NAMALWA (cell line): ENCODE results near the gene ELMO1.
A peak's percentile ranks its signal among the peaks of the same experiment; 100 is the strongest.

Experiments used
- DNase-seq: peaks from one replicate; pipeline ENCODE4 v3.0.0-alpha.2; 2015; ENCODE audit warnings: low spot score

Gene ELMO1

DNA sequence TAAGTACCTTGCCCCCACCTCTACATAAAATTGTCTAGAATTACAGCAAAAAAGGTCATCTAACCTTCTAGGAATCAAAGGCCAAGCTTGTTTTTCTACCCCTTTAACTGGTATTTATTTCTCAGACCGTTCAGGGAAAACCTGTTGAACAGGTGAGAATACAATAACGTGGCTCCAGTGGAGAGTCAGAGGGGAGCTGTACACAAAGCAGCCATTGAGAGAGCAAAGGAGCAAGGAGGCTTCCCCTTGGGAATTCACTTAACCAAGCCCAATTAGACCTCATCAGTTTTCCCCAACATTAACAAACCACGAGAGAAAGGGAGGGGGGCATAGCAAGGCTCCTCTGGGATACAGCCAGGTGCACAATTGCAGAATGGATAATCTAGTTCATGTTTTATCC lies 101.9 kb downstream of the ELMO1 start:
- no peak for DNase-seq

DNA sequence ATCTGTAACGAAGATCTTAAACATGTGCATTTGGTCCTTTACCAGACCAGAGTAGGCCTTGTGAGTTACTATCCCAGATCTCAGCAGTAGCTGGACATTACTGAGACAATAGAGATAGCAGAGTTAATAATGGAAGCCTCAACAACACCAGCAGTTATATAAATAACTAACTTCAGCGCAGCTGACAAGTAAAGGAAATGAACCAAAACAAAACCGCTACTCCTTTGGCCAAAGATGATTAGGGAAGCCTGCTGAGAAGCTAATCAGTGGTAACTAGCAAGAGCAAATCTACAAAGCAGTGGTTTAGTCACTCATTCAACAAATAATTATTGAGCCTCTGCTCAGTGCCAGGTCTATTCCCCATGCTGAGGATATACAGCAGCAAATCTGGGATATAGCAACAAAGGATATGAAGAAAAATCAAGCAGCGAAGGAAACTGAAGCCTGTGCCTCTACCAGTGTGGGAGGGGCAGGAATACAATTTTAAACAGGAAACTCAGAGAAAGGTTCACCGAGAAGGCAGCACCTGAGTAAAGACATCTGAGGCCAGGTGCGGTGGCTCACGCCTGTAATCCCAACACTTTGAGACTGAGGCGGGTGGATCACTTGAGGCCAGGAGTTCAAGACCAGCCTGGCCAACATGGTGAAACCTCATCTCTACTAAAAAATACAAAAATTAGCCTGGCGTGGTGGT lies 103.6 kb downstream of the ELMO1 start:
- peak; percentile 55 for DNase-seq

DNA sequence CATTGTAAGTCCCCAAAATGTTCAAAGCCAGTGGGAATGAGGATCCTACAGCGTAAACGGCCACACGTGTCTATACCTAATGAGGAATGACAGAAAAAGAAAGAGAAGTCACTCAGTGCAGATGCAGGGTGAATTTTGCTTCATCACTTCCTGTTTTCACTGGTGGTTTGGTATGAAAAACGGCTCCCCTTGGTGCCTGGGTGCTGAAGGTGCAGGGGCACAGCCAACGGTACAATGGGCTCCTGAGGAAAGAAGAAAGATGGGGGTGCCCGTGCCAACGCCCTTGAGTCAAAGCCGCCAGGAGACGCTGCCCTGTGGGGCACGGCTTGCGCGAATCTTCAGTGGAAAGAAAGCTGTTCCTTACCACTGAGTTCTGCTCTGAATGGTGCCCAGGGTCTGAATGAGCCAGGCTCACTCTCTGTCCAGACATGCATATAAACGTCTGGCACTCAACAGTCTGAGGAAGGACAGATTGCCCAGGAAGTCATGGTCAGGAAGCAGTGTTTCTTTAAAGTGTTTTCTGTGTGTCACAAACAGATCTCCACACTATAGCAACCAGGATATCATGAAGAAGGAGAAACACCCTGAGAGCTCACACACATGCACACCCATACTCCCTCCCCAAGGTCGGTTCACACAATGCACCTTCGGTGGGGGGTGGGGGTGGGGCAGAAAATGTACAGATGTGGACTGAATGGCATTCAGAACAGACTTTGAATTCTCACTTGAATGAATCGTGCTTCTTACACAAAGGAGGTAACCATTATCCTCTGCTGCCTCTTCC lies 105.8 kb downstream of the ELMO1 start:
- peak; percentile 97 for DNase-seq

DNA sequence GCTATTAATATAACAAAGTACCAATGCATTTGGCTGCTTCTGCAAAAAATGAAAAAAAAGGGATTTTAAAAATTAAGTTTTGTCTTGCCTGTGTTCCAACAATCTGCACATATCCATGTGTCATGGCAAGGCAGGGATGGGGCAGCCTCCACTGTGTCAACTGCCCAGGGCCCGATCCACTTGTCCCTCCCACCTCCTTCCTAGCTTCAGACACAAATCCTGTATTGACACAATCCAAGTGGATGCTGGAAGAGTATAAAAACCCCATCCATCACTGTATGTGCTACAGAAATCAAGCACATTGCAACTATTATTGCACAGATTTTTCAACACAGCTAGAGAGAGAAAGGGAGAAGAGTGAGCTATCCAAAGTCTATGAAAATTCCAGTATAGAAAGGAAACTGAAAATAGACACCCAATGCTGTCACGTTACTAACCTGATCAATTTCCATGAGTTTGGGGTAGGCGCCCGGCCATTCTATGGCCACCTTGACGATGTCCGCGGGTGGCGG lies 106.4 kb downstream of the ELMO1 start:
- DNase-seq, result no peak

DNA sequence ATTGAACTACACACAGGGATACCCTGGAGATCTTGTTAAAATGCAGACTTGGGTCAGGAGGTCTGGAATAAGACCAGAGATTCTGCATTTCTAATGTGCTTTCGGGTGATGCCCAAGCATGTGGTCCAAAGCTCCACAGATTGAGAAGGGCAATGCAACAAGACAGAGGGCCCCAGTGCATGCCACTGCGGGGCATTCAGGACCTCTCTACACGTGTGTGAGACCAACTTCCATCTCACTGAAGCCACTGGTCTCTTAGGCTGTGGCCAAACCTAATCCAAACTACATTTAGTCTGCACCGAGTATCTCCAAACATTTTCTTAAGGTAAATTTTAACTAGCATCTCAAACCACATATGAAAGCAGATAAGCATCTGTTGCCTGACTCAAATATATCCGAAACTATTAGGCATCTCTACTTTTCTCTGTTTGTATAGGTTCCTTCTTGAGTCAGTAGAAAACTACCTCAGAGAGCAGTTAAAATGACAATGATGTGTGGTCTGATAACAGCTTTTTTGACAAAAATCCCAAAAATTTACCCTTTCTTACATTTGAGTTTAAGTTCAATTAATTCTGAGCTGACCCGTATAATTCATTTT lies 107.5 kb downstream of the ELMO1 start:
- DNase-seq, result peak; percentile 66

DNA sequence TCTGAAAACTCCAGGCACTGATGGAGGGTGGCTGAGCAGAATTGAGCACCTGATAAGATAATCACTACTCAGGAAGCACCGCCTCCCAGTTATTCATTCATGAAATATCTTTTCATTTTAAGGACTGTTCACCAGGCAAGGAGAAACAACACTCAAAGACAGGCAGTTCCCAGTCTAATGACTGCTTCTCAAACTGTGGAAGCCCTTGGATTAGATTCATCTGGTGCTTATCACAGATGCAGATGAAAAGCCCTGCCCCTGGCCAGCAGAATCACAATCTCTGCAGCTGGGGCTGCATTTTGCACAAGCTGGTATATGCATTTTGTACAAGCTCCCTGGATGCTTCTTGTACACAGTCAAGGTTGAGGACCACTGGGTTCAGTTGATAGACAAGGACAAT lies 109.7 kb downstream of the ELMO1 start:
- peak; percentile 19 for DNase-seq

DNA sequence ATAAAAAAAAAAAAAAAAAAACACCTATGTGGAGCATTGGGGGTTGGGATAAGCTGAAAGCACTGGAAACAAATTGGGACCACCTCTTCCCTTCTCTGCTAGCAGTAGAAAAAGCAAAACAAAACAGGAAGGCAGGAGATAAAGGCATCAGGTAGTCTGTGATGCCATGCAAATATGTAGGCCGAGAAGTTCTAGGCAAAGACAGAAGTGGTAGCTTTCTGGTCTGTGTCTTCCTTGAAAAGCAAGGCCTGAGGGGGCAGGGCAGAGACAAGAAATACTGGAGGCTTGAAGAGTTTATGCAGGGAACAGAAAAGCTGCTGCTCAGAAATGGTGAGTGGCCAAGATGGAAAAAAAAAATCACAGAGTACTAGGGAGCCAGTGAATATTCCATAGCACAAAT lies 111.1 kb downstream of the ELMO1 start:
- DNase-seq, result peak; percentile 34

DNA sequence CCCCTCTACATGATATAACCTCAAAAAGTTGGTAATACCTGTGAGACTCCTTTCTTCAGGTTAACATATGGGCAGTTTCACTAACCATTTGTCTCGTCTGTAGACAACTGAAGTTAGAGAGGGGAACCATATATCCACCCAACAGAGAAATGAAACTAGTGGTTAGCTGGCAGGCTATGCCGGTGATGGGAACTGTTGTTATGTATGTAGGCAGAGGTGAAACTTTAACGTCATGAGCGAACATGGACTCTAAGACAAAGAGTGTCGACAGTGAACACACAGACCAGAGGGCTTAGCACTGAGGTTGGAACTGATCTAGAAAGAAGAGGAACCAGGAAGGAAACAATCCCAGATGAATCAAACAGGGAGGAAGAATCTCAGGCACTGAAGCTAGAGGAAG lies 112.4 kb downstream of the ELMO1 start:
- DNase-seq, result peak; percentile 75

DNA sequence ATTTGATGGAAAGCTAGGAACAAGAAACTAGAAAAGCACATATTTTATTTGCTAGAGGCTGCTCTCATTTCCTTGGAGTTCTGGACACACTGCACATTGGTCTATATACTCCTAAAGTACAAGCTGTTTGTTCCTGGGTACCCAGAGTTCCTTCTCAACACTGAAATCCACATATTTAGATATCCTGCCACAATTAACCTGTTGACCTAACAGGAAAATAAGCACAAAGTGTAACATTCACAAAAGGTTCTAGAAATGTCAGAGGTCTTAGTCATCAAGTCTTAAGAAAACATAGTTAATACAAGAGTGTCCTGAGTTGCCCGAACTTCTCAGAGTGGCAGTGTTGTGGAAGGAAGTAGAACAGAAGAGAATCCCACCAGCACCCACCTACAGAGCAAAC lies 115.6 kb downstream of the ELMO1 start:
- no peak for DNase-seq

DNA sequence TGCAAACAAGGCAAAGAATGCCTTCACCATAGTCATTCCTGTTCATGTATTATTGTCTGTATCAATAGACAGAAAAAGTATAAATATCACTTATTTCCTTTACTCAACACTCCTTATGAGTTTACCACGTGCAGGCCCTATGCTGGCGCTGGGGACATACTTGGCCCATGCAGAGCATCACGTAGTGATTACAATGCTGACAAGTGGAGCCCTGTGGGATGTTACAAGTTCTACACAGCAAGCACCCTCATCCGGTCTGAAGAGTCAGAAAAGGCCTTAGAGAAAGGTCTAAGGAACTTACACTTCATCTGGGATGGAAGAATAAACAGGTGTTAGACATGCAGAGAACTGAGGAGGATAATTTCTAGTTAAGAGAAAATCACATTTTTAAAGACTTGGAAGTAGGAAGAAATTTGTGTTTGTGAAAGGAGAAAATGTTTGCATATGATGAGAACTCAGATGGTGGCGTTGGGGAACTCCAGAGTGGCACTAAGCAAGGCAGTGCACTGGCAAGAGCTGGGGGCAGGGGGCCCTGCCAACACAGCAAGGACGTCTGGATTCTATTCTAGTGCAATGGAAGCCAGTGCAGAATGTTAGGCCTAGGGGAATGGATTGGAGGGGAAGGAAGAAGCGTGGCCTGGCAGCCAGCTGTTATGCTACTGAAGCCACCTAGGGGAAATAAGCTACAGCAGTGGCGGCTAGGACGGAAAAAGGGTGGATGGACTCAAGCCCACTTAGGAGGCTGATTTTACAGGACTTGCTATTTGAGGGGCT lies 116.2 kb downstream of the ELMO1 start:
- DNase-seq, result no peak

DNA sequence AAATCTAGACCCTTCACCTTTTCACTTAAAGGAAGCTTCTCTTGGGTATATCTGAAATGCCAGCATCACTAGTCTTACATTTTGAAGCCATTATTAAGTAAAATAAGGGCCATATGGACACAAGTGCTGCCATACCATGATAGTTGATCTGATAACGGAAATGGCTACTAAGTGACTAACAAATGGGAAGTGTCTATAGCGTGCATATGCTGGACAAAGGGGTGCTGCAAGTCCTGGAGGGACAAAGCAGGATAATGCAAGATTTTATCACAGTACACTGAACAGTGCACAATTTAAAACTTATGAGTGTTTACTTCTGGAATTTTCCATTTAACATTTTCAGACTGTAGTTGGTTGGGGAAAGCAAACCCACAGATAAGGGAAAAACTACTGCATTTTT lies 117.9 kb downstream of the ELMO1 start:
- DNase-seq, result no peak

DNA sequence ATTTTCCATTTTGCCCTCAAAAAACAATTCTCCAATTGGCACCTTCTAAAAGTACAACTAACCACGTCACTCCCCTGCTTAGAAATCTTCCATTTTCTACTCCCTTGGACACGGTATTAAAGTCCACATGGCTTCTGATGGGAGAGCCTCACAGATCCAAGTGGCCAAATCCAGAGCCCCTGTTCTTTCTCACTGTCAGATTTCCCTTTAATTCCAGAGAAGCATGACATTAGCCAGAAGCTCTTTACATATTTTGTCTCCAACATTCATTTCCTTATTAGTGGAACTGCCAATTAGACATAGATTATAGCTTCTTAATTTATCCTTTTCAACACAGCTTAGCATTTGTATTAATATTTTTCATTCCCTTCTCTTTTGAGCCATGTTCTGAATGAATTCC lies 118.7 kb downstream of the ELMO1 start:
- DNase-seq, result no peak

DNA sequence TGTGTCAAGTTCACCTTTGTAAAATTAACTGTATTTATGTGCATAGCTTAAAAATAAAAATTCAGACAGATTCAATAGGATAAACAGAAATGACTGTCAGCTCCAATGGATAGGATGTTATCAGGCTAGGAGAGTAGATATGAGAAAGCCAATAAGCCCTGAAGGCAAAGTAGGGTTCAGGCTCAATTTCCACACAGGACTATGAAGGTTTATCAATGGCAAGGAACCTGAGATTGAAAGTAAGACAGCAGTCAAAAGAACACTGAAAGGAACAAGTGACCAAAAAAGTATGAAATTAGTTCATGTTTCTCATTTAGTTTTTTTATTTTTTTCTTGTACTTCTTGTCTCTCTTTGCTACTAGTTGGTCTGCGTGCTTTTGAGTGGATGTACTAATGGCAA lies 121.4 kb downstream of the ELMO1 start:
- DNase-seq, result no peak

DNA sequence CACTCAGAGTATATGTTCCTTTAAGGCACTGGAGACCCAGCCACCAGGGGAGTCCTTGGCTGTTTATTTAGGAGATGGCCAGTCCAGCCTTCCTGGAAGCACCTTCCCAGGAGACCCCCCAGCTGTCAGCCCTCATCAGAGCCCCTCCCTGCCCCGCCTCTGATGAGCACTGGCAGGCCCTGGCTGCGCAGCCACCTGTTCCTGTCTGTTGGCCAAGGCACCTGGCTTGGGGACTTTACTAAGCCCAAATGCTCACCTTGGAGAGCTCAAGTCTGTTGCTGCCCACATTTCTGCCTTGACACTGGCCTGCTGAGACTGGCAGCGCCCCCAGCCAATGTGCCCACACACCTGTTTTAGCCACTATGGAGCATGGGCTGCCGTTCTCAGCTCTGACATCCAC lies 124.7 kb downstream of the ELMO1 start:
- DNase-seq, result no peak

DNA sequence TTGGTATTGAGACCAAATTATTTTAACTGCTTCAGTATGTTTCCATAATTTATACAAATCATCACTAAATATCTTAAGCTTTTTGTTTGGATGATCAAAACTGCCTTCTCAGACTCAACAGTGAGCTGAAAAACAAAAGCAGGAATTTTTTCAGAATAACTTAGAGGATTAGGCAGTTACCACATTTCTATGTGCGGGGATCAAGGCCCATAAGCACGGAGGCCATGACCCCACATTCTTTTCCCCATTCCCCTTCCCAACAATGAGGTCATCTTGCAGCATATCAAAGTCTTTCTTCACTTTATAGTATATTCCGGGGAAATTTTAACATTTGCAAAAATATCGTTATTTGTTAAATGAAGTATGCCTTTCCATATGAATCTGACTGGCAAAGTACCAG lies 125.8 kb downstream of the ELMO1 start:
- DNase-seq, result no peak

DNA sequence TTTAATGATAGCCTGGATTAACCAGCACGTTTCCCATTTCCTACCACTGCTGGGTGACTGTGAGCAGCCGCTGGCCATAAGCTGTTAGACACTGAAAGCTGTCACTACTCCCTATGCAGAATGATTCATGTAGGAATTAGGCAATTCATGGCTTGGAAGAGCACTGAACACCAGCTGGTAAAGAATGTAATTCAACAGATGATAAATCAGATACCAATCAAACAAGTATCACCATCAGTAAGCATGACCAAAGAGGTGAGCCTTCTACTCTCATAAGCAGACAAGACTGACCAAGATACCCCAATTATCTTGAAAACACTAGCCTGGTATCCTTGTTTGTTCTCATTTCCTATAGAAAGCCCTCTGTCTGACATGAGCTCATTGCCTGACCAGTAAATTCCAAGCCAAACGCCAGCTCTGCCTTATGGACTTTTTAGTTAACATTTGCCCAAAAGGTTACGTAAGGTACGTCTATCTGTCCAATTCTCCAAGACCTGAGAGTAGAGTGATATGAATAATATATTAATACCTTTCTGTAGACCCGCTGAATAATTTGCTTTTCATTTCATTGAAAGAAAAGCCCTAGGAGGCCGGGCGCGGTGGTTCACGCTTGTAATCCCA lies 127.7 kb downstream of the ELMO1 start:
- no peak for DNase-seq

DNA sequence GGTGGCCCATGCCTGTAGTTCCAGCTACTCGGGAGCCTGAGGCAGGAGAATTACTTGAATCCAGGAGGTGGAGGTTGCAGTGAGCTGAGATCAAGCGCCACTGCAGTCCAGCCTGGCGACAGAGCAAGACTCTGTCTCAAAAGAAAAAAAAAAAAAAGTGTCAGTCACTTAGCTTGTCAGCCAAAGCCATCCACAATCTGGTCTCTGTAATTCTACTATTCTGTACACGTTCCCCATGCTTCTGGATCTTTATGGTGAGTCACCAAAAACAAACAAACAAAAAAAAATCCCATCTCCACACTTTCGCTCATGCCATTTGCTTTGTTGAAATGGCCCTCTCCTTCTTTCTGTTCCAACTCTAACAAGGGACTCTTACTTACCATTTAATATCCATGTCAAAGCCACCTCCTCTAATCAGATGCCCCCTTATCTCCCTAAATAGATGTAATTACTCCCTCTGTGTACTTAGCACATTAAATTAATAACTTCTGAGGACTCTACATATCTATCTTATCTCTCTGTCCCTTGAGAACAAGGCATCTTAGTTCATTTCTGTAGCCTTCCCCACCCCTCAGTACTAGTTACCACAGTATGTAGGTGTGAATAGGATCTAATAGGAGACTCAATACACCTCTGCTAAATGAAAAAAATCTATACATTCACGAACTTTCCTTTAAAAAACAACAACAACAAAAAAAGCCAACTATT lies 128.4 kb downstream of the ELMO1 start:
- no peak for DNase-seq

DNA sequence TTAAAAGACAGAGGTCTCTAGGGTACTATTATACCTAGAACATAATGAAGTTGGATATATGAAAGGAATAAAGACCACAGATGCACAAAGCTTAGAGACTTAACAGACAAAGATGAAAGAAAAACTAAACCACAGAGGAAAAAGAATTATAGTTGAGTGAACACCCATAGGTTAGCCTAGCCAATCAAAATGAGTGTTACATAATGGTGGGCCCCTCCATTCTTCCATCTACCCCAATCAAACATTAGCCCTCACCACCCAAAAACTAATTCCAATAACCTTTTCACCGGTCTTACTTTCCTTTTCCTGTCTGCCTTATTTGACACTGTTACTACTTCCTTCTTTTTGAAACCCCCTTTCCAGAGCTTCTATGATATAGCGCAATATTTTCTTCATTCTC lies 130.1 kb downstream of the ELMO1 start:
- DNase-seq, result no peak

DNA sequence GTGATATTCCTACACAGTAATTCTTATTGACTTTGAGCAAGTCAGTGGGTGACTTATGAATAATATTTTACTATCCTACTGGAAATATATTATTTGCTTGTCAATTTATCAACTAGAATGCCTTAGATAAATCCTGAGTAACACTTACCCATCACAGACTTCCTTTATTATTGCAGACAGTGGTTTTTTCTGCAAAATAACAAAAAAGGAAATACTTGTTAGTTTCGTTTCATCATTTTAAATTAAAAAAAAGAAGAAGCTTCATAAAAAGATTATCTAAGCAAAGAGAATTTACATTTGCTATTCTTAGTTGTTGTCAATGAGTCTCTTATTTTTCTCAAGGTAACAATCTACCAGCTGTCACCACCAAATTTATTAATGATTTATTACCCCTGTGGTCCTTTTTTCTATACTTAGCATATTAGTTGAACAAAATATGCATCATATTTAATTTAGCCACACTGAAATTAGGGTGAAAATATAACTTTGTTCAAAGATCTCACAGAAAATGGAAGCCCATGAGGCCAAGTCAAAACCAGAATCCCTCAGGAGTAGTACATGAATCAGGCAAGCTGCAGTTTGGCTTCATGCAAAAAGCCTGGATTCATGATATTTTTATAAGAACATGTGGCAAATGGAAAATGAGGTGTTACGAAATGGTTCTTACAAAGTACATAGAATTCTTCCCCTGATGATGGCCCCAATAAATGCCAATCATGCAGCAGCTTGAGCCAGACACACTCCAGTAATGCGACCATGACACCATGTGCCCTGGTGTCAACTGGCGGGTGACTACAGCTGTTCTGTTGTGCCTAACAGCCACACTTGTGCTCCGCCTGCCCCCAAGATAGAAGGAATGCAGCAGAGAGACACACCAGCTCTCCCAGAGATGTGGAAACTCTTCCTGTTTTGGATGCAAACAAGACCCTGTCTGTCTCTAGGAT lies 132.6 kb downstream of the ELMO1 start:
- DNase-seq, result peak; percentile 50

DNA sequence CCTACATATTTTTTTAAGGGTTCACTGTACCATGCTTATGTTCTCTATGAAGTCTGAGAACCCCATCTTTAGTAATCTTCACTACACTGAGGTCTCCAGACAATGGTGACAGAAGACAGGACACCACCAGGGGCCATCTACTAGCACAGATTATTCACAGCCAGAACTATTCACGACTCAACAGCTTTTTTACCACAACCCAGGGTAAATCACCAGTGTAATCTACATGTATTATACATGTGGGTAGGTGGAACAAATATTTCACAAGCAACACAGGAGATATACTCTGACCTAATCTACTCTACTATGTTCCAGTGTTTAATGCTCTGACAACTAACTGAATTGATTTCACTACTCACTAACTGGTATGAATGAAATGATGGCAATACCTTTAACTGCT lies 136.1 kb downstream of the ELMO1 start:
- DNase-seq, result no peak
